KMS-11 (cell line): ENCODE data around the gene RFTN1.

Experiments used
- H2AFZ ChIP-seq: fragments of 200-600 bp; sonication (generic); 2 replicates; pipeline ENCODE4 v1.6.1; 2016; ENCODE audit warnings: antibody characterized with exemption, mixed run types, low read depth
- H3K27ac ChIP-seq: fragments of 200-600 bp; sonication (generic); 2 replicates; pipeline ENCODE4 v1.6.1; 2016; ENCODE audit warnings: mild to moderate bottlenecking, mixed run types
- H3K27me3 ChIP-seq: fragments of 200-600 bp; sonication (generic); 2 replicates; pipeline ENCODE4 v1.6.1; 2017; ENCODE audit warnings: mild to moderate bottlenecking, low read depth, mixed run types, moderate library complexity; ENCODE audit not compliant: insufficient read depth
- H3K36me3 ChIP-seq: fragments of 200-600 bp; sonication (generic); 2 replicates; pipeline ENCODE4 v1.6.1; 2017; ENCODE audit warnings: mild to moderate bottlenecking, mixed run types; ENCODE audit not compliant: insufficient read depth
- H3K4me1 ChIP-seq: fragments of 200-600 bp; sonication (generic); 2 replicates; pipeline ENCODE4 v1.6.1; 2016; ENCODE audit warnings: mild to moderate bottlenecking, low read depth, mixed run types; ENCODE audit not compliant: poor library complexity, severe bottlenecking
- H3K4me2 ChIP-seq: fragments of 200-600 bp; sonication (generic); 2 replicates; pipeline ENCODE4 v1.7.0; 2016; ENCODE audit warnings: mild to moderate bottlenecking, mixed run types
- H3K4me3 ChIP-seq: fragments of 200-600 bp; sonication (generic); IDR thresholded peaks from 2 replicates; pipeline ENCODE4 v1.6.1; 2017; ENCODE audit warnings: low read depth, low read length, mixed read lengths; ENCODE audit not compliant: insufficient read depth
- H3K79me2 ChIP-seq: fragments of 200-600 bp; sonication (generic); 2 replicates; pipeline ENCODE4 v1.6.1; 2016; ENCODE audit warnings: low read depth, mixed run types; ENCODE audit not compliant: insufficient read depth
- H3K9ac ChIP-seq: fragments of 200-600 bp; sonication (generic); 2 replicates; pipeline ENCODE4 v1.6.1; 2016; ENCODE audit warnings: mild to moderate bottlenecking, mixed run types
- H4K20me1 ChIP-seq: fragments of 200-600 bp; sonication (generic); 2 replicates; pipeline ENCODE4 v1.6.1; 2016; ENCODE audit warnings: mild to moderate bottlenecking, mixed run types; ENCODE audit not compliant: insufficient read depth
- CTCF ChIP-seq: fragments of 200-600 bp; sonication (generic); conservative IDR thresholded peaks from 2 replicates; pipeline ENCODE4 v1.6.1; 2017; ENCODE audit warnings: low read depth, mild to moderate bottlenecking, antibody characterized with exemption, low read length, moderate library complexity, mixed read lengths

The RFTN1 gene

GRCh38 chr3:16412192-16412800 is 101.2 kb downstream of the RFTN1 start:
- H3K27ac ChIP-seq = no peak overlapping the region
- no peaks in the 10 kb centered on the region for H3K36me3 ChIP-seq
- no peak overlapping the region for H3K4me3 ChIP-seq
- no peaks in the 10 kb centered on the region for H3K4me1 ChIP-seq
- no peaks in the 10 kb centered on the region for H3K27me3 ChIP-seq
- H3K4me2 ChIP-seq = no peak overlapping the region
- H2AFZ ChIP-seq = no peak overlapping the region
- no peaks in the 10 kb centered on the region for H3K79me2 ChIP-seq
- H3K9ac ChIP-seq = no peak overlapping the region
- no peak for TF ChIP-seq CTCF
- no peaks in the 10 kb centered on the region for H4K20me1 ChIP-seq

GRCh38 chr3:16411441-16411840 is 102.1 kb downstream of the RFTN1 start:
- Histone ChIP-seq H4K20me1 (no peaks in the 10 kb centered on the region), H3K36me3 (no peaks in the 10 kb centered on the region), H3K27me3 (no peaks in the 10 kb centered on the region), H3K9ac (no peak overlapping the region), H3K4me3 (no peak overlapping the region), H3K79me2 (no peaks in the 10 kb centered on the region), H3K4me1 (no peaks in the 10 kb centered on the region), H3K27ac (no peak overlapping the region), H2AFZ (no peak overlapping the region), H3K4me2 (no peak overlapping the region)
- TF ChIP-seq CTCF = no peak

GRCh38 chr3:16410659-16411058 is 102.8 kb downstream of the RFTN1 start:
- Histone ChIP-seq H3K79me2 (no peaks in the 10 kb centered on the region), H3K36me3 (no peaks in the 10 kb centered on the region), H3K27ac (no peak overlapping the region)

GRCh38 chr3:16409032-16409431 is 104.5 kb downstream of the RFTN1 start:
- H3K79me2 ChIP-seq = no peaks in the 10 kb centered on the region
- H3K27ac ChIP-seq = no peak overlapping the region
- no peak overlapping the region for H3K4me2 ChIP-seq
- no peaks in the 10 kb centered on the region for H3K36me3 ChIP-seq
- no peaks in the 10 kb centered on the region for H3K4me1 ChIP-seq
- H3K4me3 ChIP-seq = no peak overlapping the region
- TF ChIP-seq CTCF = no peak
- no peaks in the 10 kb centered on the region for H3K27me3 ChIP-seq
- H4K20me1 ChIP-seq = no peaks in the 10 kb centered on the region
- H2AFZ ChIP-seq = no peak overlapping the region
- H3K9ac ChIP-seq = no peak overlapping the region

More at GRCh38 chr3:16410659-16411058, 102.8 kb downstream of the RFTN1 start:
- Histone ChIP-seq H3K27me3 (no peaks in the 10 kb centered on the region), H4K20me1 (no peaks in the 10 kb centered on the region), H3K4me3 (no peak overlapping the region), H3K9ac (no peak overlapping the region), H2AFZ (no peak overlapping the region), H3K4me1 (no peaks in the 10 kb centered on the region), H3K4me2 (no peak overlapping the region)
- TF ChIP-seq CTCF = no peak
